IMR-90 (cell line): ENCODE results near the gene NDST3. TPM values are rescaled to one million over a fixed set of nuclear protein-coding genes. Genes with fewer than 3 reads are reported as not detected.

Experiments
- ATAC-seq: fragments of 200-7000 bp; cut with Tn5 transposase; 2 replicates; pipeline ENCODE4 v1.9.1; 2020; ENCODE audit warnings: low read depth, mild to moderate bottlenecking, moderate library complexity
- BruUV-seq: library from RNA; stranded (reverse); fragments of 400-500 nt; replicated peaks from 2 replicates; lab custom pipeline; 2021; lab: Mats Ljungman, UMichigan
- CTCF ChIA-PET: fragments of 300-600 bp; formaldehyde crosslinking; extraction: SDS; loops from one replicate; lab custom pipeline; 2021; ENCODE audit warnings: antibody characterized with exemption; lab: Yijun Ruan, JAX
- POLR2A ChIA-PET: fragments of 300-600 bp; sonication (Branson Sonifier 250); formaldehyde crosslinking; loops from one replicate; lab custom pipeline; 2022; ENCODE audit warnings: antibody characterized with exemption; ENCODE audit not compliant: unreplicated experiment; lab: Charles Lee
- DNase-seq: peaks from one replicate; pipeline ENCODE4 v3.0.0; 2013
- H2AFZ ChIP-seq: replicated peaks from 2 replicates; pipeline ENCODE3; 2013; ENCODE audit warnings: low read length, mild to moderate bottlenecking; ENCODE audit not compliant: poor library complexity
- H2AK5ac ChIP-seq: 2 replicates; pipeline ENCODE4 v1.6.1; 2013; ENCODE audit warnings: low read depth, low read length, inconsistent platforms
- H2AK9ac ChIP-seq: replicated peaks from 2 replicates; pipeline ENCODE3; 2013; ENCODE audit warnings: mild to moderate bottlenecking, low read depth, low read length, moderate library complexity; ENCODE audit not compliant: poor library complexity
- H2BK120ac ChIP-seq: 2 replicates; pipeline ENCODE4 v1.6.1; 2013; ENCODE audit warnings: low read depth, low read length, inconsistent platforms
- H2BK15ac ChIP-seq: 3 replicates; pipeline ENCODE4 v1.6.1; 2013; ENCODE audit warnings: low read depth, low read length, inconsistent platforms
- H2BK20ac ChIP-seq: 2 replicates; pipeline ENCODE4 v1.6.1; 2013; ENCODE audit warnings: low read depth, mild to moderate bottlenecking, inconsistent platforms, low read length, moderate library complexity
- H2BK5ac ChIP-seq: 2 replicates; pipeline ENCODE4 v1.6.1; 2013; ENCODE audit warnings: mild to moderate bottlenecking, low read depth, low read length, inconsistent platforms; ENCODE audit not compliant: poor library complexity, severe bottlenecking
- H3K14ac ChIP-seq: replicated peaks from 2 replicates; pipeline ENCODE4 v1.6.1; 2013; ENCODE audit warnings: low read depth, low read length, inconsistent platforms
- H3K18ac ChIP-seq: 2 replicates; pipeline ENCODE4 v1.6.1; 2013; ENCODE audit warnings: low read depth, low read length, control low read depth
- H3K23ac ChIP-seq: 2 replicates; pipeline ENCODE4 v1.6.1; 2013; ENCODE audit warnings: low read depth, low read length, inconsistent platforms
- H3K27ac ChIP-seq: 2 replicates; pipeline ENCODE4 v1.5.1; 2013; ENCODE audit warnings: mild to moderate bottlenecking, control low read depth, low read length; ENCODE audit not compliant: insufficient read depth
- H3K27me3 ChIP-seq: 2 replicates; pipeline ENCODE4 v1.6.1; 2013; ENCODE audit warnings: low read length; ENCODE audit not compliant: control insufficient read depth, insufficient read depth
- H3K36me3 ChIP-seq: 2 replicates; pipeline ENCODE4 v1.6.1; 2013; ENCODE audit warnings: low read length, mixed read lengths; ENCODE audit not compliant: control insufficient read depth, insufficient read depth
- H3K4ac ChIP-seq: 2 replicates; pipeline ENCODE4 v1.6.1; 2013; ENCODE audit warnings: low read depth, low read length, inconsistent platforms
- H3K4me1 ChIP-seq: 2 replicates; pipeline ENCODE4 v1.6.1; 2013; ENCODE audit warnings: low read length, mixed read lengths; ENCODE audit not compliant: control insufficient read depth, insufficient read depth
- H3K4me2 ChIP-seq: 2 replicates; pipeline ENCODE4 v1.6.1; 2013; ENCODE audit warnings: low read depth, mild to moderate bottlenecking, control low read depth, low read length, moderate library complexity
- H3K4me3 ChIP-seq: 2 replicates; pipeline ENCODE4 v1.5.1; 2013; ENCODE audit warnings: low read depth, mild to moderate bottlenecking, control low read depth, low read length, moderate library complexity; ENCODE audit not compliant: insufficient read depth
- H3K56ac ChIP-seq: 2 replicates; pipeline ENCODE4 v1.6.1; 2013; ENCODE audit warnings: low read length, inconsistent platforms; ENCODE audit not compliant: insufficient read depth; ENCODE audit errors: extremely low read depth
- H3K79me1 ChIP-seq, 2 experiments: 2 replicates each; pipeline ENCODE4 v1.6.1; 2013; ENCODE audit warnings: low read length in 2 of 2, inconsistent platforms in 1 of 2, low read depth in 1 of 2
- H3K9ac ChIP-seq: 2 replicates; pipeline ENCODE4 v1.6.1; 2013; ENCODE audit warnings: low read depth, low read length, control low read depth
- H3K9me1 ChIP-seq: 2 replicates; pipeline ENCODE4 v1.6.1; 2013; ENCODE audit warnings: low read length, inconsistent platforms; ENCODE audit not compliant: insufficient read depth
- H3K9me3 ChIP-seq: 2 replicates; pipeline ENCODE4 v1.6.1; 2013; ENCODE audit warnings: low read length; ENCODE audit not compliant: control insufficient read depth, insufficient read depth
- H4K20me1 ChIP-seq: 2 replicates; pipeline ENCODE4 v1.6.1; 2013; ENCODE audit warnings: low read length, inconsistent platforms; ENCODE audit not compliant: insufficient read depth
- H4K5ac ChIP-seq: 2 replicates; pipeline ENCODE4 v1.6.1; 2013; ENCODE audit warnings: mild to moderate bottlenecking, low read depth, low read length, control low read depth
- H4K8ac ChIP-seq, 2 experiments: 2 replicates each; pipeline ENCODE4 v1.6.1; 2013; ENCODE audit warnings: low read depth in 2 of 2, low read length in 2 of 2, control low read depth in 1 of 2, inconsistent platforms in 1 of 2
- H4K91ac ChIP-seq: 2 replicates; pipeline ENCODE4 v1.6.1; 2013; ENCODE audit warnings: low read depth, low read length, inconsistent platforms; ENCODE audit not compliant: insufficient read depth
- BHLHE40 ChIP-seq: fragments of 150-350 bp; IDR thresholded peaks from 2 replicates; pipeline ENCODE4 v1.6.1; 2016; ENCODE audit warnings: mild to moderate bottlenecking, low read depth, low read length
- CEBPB ChIP-seq: IDR thresholded peaks from 2 replicates; pipeline ENCODE4 v1.6.1; 2012; ENCODE audit warnings: low read depth, low read length, improper control_type of control experiment
- CHD1 ChIP-seq: IDR thresholded peaks from 2 replicates; pipeline ENCODE4 v1.6.1; 2012; ENCODE audit warnings: low read depth, low read length, improper control_type of control experiment
- CTCF ChIP-seq: conservative IDR thresholded peaks from 2 replicates; pipeline ENCODE4 v1.5.1; 2012; ENCODE audit warnings: mild to moderate bottlenecking, low read depth, low read length, improper control_type of control experiment
- ELK1 ChIP-seq: fragments of 150-350 bp; IDR thresholded peaks from 2 replicates; pipeline ENCODE4 v1.6.1; 2016; ENCODE audit warnings: low read depth, mild to moderate bottlenecking, low read length, moderate library complexity, borderline replicate concordance
- FOS ChIP-seq: fragments of 150-350 bp; IDR thresholded peaks from 2 replicates; pipeline ENCODE4 v1.6.1; 2016; ENCODE audit warnings: low read depth, low read length
- MAFK ChIP-seq: IDR thresholded peaks from 2 replicates; pipeline ENCODE4 v1.6.1; 2012; ENCODE audit warnings: low read depth, low read length, improper control_type of control experiment
- MAZ ChIP-seq: IDR thresholded peaks from 2 replicates; pipeline ENCODE4 v1.6.1; 2012; ENCODE audit warnings: low read depth, mild to moderate bottlenecking, low read length, improper control_type of control experiment, moderate library complexity, borderline replicate concordance
- MXI1 ChIP-seq: IDR thresholded peaks from 2 replicates; pipeline ENCODE4 v1.6.1; 2012; ENCODE audit warnings: low read depth, mild to moderate bottlenecking, low read length, moderate library complexity, borderline replicate concordance
- NFE2L2 ChIP-seq: fragments of 150-350 bp; IDR thresholded peaks from 2 replicates; pipeline ENCODE4 v1.6.1; 2016; ENCODE audit warnings: low read depth, mild to moderate bottlenecking, low read length
- POLR2A ChIP-seq: IDR thresholded peaks from 2 replicates; pipeline ENCODE4 v1.6.1; 2012; ENCODE audit warnings: mild to moderate bottlenecking, low read depth, low read length
- RAD21 ChIP-seq: IDR thresholded peaks from 2 replicates; pipeline ENCODE4 v1.6.1; 2012; ENCODE audit warnings: low read length, improper control_type of control experiment
- RCOR1 ChIP-seq: IDR thresholded peaks from 2 replicates; pipeline ENCODE4 v1.6.1; 2012; ENCODE audit warnings: mild to moderate bottlenecking, low read length, improper control_type of control experiment; ENCODE audit not compliant: insufficient replicate concordance
- RFX5 ChIP-seq: IDR thresholded peaks from 2 replicates; pipeline ENCODE4 v1.8.0; 2012; ENCODE audit warnings: low read depth, mild to moderate bottlenecking, low read length, moderate library complexity
- SMC3 ChIP-seq: fragments of 150-350 bp; IDR thresholded peaks from 2 replicates; pipeline ENCODE4 v1.6.1; 2016; ENCODE audit warnings: low read depth, mild to moderate bottlenecking, antibody characterized with exemption, low read length, moderate library complexity
- USF2 ChIP-seq: fragments of 150-350 bp; IDR thresholded peaks from 2 replicates; pipeline ENCODE4 v1.6.1; 2017; ENCODE audit warnings: mild to moderate bottlenecking, antibody characterized with exemption, low read length, low read depth
- WGBS, 2 experiments: methylation state at CpG; one replicate each; pipeline versions ENCODE4 v1.1.5 to v1.1.7; 2013; ENCODE audit warnings: missing lambda C conversion rate in 2 of 2; ENCODE audit not compliant: insufficient read length in 1 of 2; ENCODE audit errors: extremely low coverage in 2 of 2; 5-methylcytosine and 5-hydroxymethylcytosine counted together
- dilution Hi-C: fragments of 300-500 bp; cut with HindIII; formaldehyde crosslinking; loops from one replicate; pipeline ENCODE4 v1.14.3; 2018; ENCODE audit warnings: low sequenced_read_pairs; ENCODE audit not compliant: unreplicated experiment
- in situ Hi-C: fragments of 300-500 bp; cut with MboI; formaldehyde crosslinking; loops from 3 replicates; pipeline ENCODE4 v1.14.3; 2019; ENCODE audit warnings: low sequenced_read_pairs, inconsistent platforms, mixed read lengths
- intact Hi-C: fragments of 100-400 bp; cut with micrococcal nuclease; formaldehyde crosslinking; loops from 2 replicates; pipeline ENCODE4 v1.10.0; 2022
- polyA plus RNA-seq, 3 experiments: library from polyadenylated mRNA; depleted of rRNA; stranded (reverse); fragments of >200 nt; gene quantifications; 2 replicates each; pipeline ENCODE4 v1.2.3, GENCODE V29; 2012; ENCODE audit warnings: low replicate concordance in 1 of 3
- total RNA-seq: library from RNA; depleted of rRNA; stranded (reverse); fragments of >200 nt; gene quantifications from 2 replicates; pipeline ENCODE4 v1.2.3, GENCODE V29; 2012

Gene NDST3
- total and polyA plus RNA-seq, 2 of the 4 experiments (the other 2 are of a cell fraction), result 0.10 to 0.18 TPM

- Histone ChIP-seq H3K27ac (no peak overlapping the region), H3K9me1 (no peaks in the 10 kb centered on the region), H3K79me1 (no peaks in the 10 kb centered on the region), H4K8ac (no peak overlapping the region), H3K4me3 (no peak overlapping the region), H3K56ac (no peak overlapping the region), H4K5ac (no peak overlapping the region), H4K91ac (no peak overlapping the region), H2BK120ac (no peak overlapping the region), H3K27me3 (no peaks in the 10 kb centered on the region), H2BK15ac (no peak overlapping the region), H2BK5ac (no peak overlapping the region), H2AK5ac (no peak overlapping the region), H4K20me1 (no peaks in the 10 kb centered on the region), H3K4me2 (no peak overlapping the region), H3K23ac (no peak overlapping the region), H2AFZ (no peak overlapping the region), H3K14ac (no peak overlapping the region), H3K4me1 (no peaks in the 10 kb centered on the region), H2AK9ac (no peak overlapping the region), H3K18ac (no peak overlapping the region), H3K4ac (no peak overlapping the region), H3K9ac (no peak overlapping the region), H3K9me3 (no peaks in the 10 kb centered on the region), H2BK20ac (no peak overlapping the region), H3K36me3 (no peaks in the 10 kb centered on the region)
- 100% methylated on average over 1 of the region's 3 CpGs; no CpG with 5 or more reads in 1 of the 2 experiments for WGBS, 2 experiments
- BruUV-seq, result no TSS peak
- in situ Hi-C loops, result no loop called here
- dilution Hi-C loops, result no loop called here
- intact Hi-C loops, result no loop called here
- ATAC-seq, result no peak
- peak; percentile 38 for DNase-seq
- TF ChIP-seq RCOR1 (no peak), NFE2L2 (no peak), USF2 (no peak), RAD21 (no peak), CEBPB (no peak), CTCF (no peak), SMC3 (no peak), MXI1 (no peak), BHLHE40 (no peak), FOS (no peak), MAZ (no peak), MAFK (no peak), CHD1 (no peak), ELK1 (no peak), POLR2A (no peak), RFX5 (no peak)
- ChIA-PET POLR2A (no interaction called here), CTCF (no interaction called here)
These were observed 80.4 kb downstream of the NDST3 start for GRCh38 chr4:118114720-118115119.
